Nephron progenitor cell (in vitro differentiated cells): ENCODE data around the gene PITHD1.

ENCODE experiments used
- DNase-seq: peaks from one replicate; pipeline ENCODE4 v3.0.0; 2021
- H3K27ac Mint-ChIP-seq: 2 replicates; pipeline ENCODE4 v1.8.0; 2021; ENCODE audit warnings: mild to moderate bottlenecking, moderate library complexity, mixed read lengths
- H3K27me3 Mint-ChIP-seq: 2 replicates; pipeline ENCODE4 v1.8.0; 2021; ENCODE audit warnings: mild to moderate bottlenecking, low read depth, mixed read lengths; ENCODE audit not compliant: poor library complexity
- H3K36me3 Mint-ChIP-seq: 2 replicates; pipeline ENCODE4 v1.8.0; 2021; ENCODE audit warnings: low read depth, mixed read lengths
- H3K4me1 Mint-ChIP-seq: 2 replicates; pipeline ENCODE4 v1.8.0; 2021; ENCODE audit warnings: mixed read lengths
- H3K4me3 Mint-ChIP-seq: 2 replicates; pipeline ENCODE4 v1.8.0; 2021; ENCODE audit warnings: mild to moderate bottlenecking, moderate library complexity, mixed read lengths
- H3K9me3 Mint-ChIP-seq: 2 replicates; pipeline ENCODE4 v1.8.0; 2021; ENCODE audit warnings: mild to moderate bottlenecking, moderate library complexity, mixed read lengths
- CTCF ChIP-seq: fragments of 200-600 bp; sonication (generic); IDR thresholded peaks from 2 replicates; pipeline ENCODE4 v1.5.0; 2021; ENCODE audit warnings: antibody characterized with exemption

The PITHD1 gene

GRCh38 chr1:23751815-23752200 is 26.4 kb upstream of the PITHD1 start:
- H3K9me3 Mint-ChIP-seq: no peaks in the 10 kb centered on the region
- H3K27ac Mint-ChIP-seq: peak overlapping the region; percentile 5
- peaks cover 8% of the 10 kb centered on the region for H3K27me3 Mint-ChIP-seq
- no peak for DNase-seq
- H3K36me3 Mint-ChIP-seq: peaks cover 54% of the 10 kb centered on the region
- H3K4me3 Mint-ChIP-seq: no peak overlapping the region
- no peak for TF ChIP-seq CTCF
- H3K4me1 Mint-ChIP-seq: peaks cover 3% of the 10 kb centered on the region

- Mint-ChIP-seq H3K27me3 (peaks cover 8% of the 10 kb centered on the region), H3K4me1 (no peaks in the 10 kb centered on the region), H3K36me3 (peaks cover 56% of the 10 kb centered on the region), H3K4me3 (no peak overlapping the region), H3K9me3 (no peaks in the 10 kb centered on the region), H3K27ac (no peak overlapping the region)
- DNase-seq: no peak
- TF ChIP-seq CTCF: no peak
Measured at GRCh38 chr1:23752909-23753308, 25.3 kb upstream of the PITHD1 start.

GRCh38 chr1:23756676-23757075 is 21.5 kb upstream of the PITHD1 start:
- Mint-ChIP-seq H3K27ac (no peak overlapping the region), H3K4me3 (no peak overlapping the region), H3K36me3 (peaks cover 61% of the 10 kb centered on the region), H3K27me3 (peaks cover 3% of the 10 kb centered on the region), H3K9me3 (no peaks in the 10 kb centered on the region), H3K4me1 (no peaks in the 10 kb centered on the region)
- TF ChIP-seq CTCF: no peak
- no peak for DNase-seq

- H3K9me3 Mint-ChIP-seq: no peaks in the 10 kb centered on the region
- peaks cover 65% of the 10 kb centered on the region for H3K36me3 Mint-ChIP-seq
- no peak overlapping the region for H3K27ac Mint-ChIP-seq
- H3K27me3 Mint-ChIP-seq: peaks cover 3% of the 10 kb centered on the region
- TF ChIP-seq CTCF: no peak
- no peak overlapping the region for H3K4me3 Mint-ChIP-seq
- no peaks in the 10 kb centered on the region for H3K4me1 Mint-ChIP-seq
- DNase-seq: no peak
Measured at GRCh38 chr1:23757812-23758211, 20.4 kb upstream of the PITHD1 start.

GRCh38 chr1:23759277-23759676 is 18.9 kb upstream of the PITHD1 start:
- no peak for TF ChIP-seq CTCF
- peak overlapping the region; percentile 83 for H3K27ac Mint-ChIP-seq
- H3K9me3 Mint-ChIP-seq: no peaks in the 10 kb centered on the region
- DNase-seq: no peak
- no peaks in the 10 kb centered on the region for H3K4me1 Mint-ChIP-seq
- no peak overlapping the region for H3K4me3 Mint-ChIP-seq
- H3K36me3 Mint-ChIP-seq: peaks cover 67% of the 10 kb centered on the region
- no peaks in the 10 kb centered on the region for H3K27me3 Mint-ChIP-seq

GRCh38 chr1:23763041-23763577 is 15.1 kb upstream of the PITHD1 start:
- Mint-ChIP-seq H3K27ac (peak overlapping the region; percentile 48), H3K4me3 (no peak overlapping the region), H3K4me1 (no peaks in the 10 kb centered on the region), H3K9me3 (no peaks in the 10 kb centered on the region), H3K36me3 (peaks cover 60% of the 10 kb centered on the region), H3K27me3 (no peaks in the 10 kb centered on the region)
- DNase-seq: no peak
- no peak for TF ChIP-seq CTCF
